GM12892 (cell line): ENCODE data around the gene ZNF443.

Experiments
- DNase-seq: peaks from one replicate; pipeline ENCODE4 v3.0.0; 2011; ENCODE audit not compliant: insufficient read length
- FAIRE-seq: peaks from 2 replicates; lab custom pipeline; 2011; peaks lifted over from hg19 to GRCh38; lab: Jason Lieb, UNC
- POLR2A ChIP-seq: IDR thresholded peaks from 2 replicates; pipeline ENCODE4 v1.6.1; 2011; ENCODE audit warnings: low read depth, low read length, control low read depth
- POLR2AphosphoS5 ChIP-seq: IDR thresholded peaks from 2 replicates; pipeline ENCODE4 v1.6.1; 2011; ENCODE audit warnings: low read depth, low read length, control low read depth
- TAF1 ChIP-seq: IDR thresholded peaks from 2 replicates; pipeline ENCODE4 v1.6.1; 2011; ENCODE audit warnings: low read depth, mild to moderate bottlenecking, control low read depth, low read length, borderline replicate concordance

The ZNF443 gene

DNA sequence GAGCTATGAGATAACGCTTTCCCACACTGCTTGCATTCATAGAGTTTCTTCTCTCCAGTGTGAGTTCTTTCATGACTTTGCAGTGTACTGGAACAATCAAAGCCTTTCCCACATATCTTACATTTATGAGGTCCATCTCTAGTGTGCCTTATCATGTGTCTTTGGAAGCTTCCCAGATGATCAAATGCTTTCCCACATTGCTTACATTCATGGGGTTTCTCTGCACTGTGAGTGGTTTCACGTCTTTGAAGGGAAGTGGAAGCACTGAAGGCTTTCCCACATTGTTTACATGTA, 60.4 kb downstream of the ZNF443 start:
- FAIRE-seq (no peak), DNase-seq (no peak)
- no peak for TF ChIP-seq TAF1

DNA sequence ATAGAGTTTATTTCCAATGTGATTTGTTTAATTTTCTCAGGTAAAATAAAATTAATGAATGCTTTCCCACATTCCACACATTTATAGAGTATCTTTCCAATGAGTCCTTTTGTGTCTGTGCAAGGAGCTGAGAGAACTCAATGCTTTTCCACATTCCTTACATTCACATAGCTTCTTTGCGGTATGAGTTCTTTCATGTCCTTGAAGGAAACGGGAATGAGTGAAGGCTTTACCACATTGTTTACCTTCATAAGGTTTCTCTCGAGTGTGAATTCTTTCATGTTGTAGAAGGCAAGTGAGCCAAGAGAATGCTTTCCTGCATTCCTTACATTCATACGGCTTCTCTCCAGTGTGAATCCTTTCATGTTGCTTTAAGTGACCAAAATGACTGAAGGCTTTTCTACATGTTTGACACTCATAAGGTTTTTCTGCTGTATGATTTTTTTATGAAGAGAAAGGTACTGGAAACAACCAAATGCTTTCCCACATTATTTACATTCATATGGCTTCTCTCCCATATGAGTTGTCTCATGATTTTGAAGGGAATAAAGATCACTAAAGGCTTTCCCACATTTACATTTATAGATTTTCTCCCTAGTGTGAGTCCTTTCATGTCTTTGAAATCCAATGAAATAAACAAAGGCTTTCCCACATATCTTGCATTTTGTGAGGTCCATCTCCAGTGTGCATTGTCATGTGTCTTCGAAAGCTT, 60.9 kb downstream of the ZNF443 start:
- DNase-seq (no peak), FAIRE-seq (no peak)
- TF ChIP-seq POLR2A (no peak), TAF1 (no peak), POLR2AphosphoS5 (no peak)
